HepG2 (cell line): ENCODE results near the gene ZBP1. TPM values are rescaled to one million over a fixed set of nuclear protein-coding genes. Genes with fewer than 3 reads are reported as not detected.
A peak's percentile ranks its signal among the peaks of the same experiment; 100 is the strongest.

Experiments
- ADNP ChIP-seq: sonication (generic); formaldehyde crosslinking; IDR thresholded peaks from 2 replicates; pipeline ENCODE4 v1.4.0; 2020; ENCODE audit warnings: missing genetic modification reagents
- FOXK1 ChIP-seq: sonication (generic); formaldehyde crosslinking; IDR thresholded peaks from 2 replicates; pipeline ENCODE4 v1.4.0; 2020; ENCODE audit warnings: low read depth, missing genetic modification reagents, borderline replicate concordance
- FUBP1 ChIP-seq: sonication (generic); formaldehyde crosslinking; IDR thresholded peaks from 2 replicates; pipeline ENCODE4 v1.5.1; 2020; ENCODE audit warnings: missing genetic modification reagents, mild to moderate bottlenecking, borderline replicate concordance
- GMEB1 ChIP-seq: sonication (generic); formaldehyde crosslinking; IDR thresholded peaks from 2 replicates; pipeline ENCODE4 v1.5.1; 2020; ENCODE audit warnings: missing genetic modification reagents, mild to moderate bottlenecking, borderline replicate concordance
- HNRNPL ChIP-seq: fragments of 200-400 bp; formaldehyde crosslinking; IDR thresholded peaks from 2 replicates; pipeline ENCODE4 v1.6.1; 2017; ENCODE audit warnings: mild to moderate bottlenecking, low read depth, low read length
- KMT2A ChIP-seq: sonication (generic); formaldehyde crosslinking; IDR thresholded peaks from 2 replicates; pipeline ENCODE4 v1.4.0; 2020; ENCODE audit warnings: missing genetic modification reagents
- NKX3-1 ChIP-seq: sonication (generic); formaldehyde crosslinking; IDR thresholded peaks from 2 replicates; pipeline ENCODE4 v1.5.0; 2020; ENCODE audit warnings: missing genetic modification reagents
- NR2C2 ChIP-seq: sonication (generic); formaldehyde crosslinking; IDR thresholded peaks from 2 replicates; pipeline ENCODE4 v1.4.0; 2020; ENCODE audit warnings: missing genetic modification reagents, mild to moderate bottlenecking, moderate library complexity, borderline replicate concordance
- REL ChIP-seq: sonication (generic); formaldehyde crosslinking; conservative IDR thresholded peaks from 2 replicates; pipeline ENCODE4 v1.8.0; 2022; ENCODE audit warnings: mild to moderate bottlenecking, missing genetic modification reagents, moderate library complexity
- RFX1 ChIP-seq: fragments of 450-650 bp; IDR thresholded peaks from 2 replicates; pipeline ENCODE4 v1.6.1; 2017
- SIX4 ChIP-seq: sonication (generic); formaldehyde crosslinking; IDR thresholded peaks from 2 replicates; pipeline ENCODE4 v1.4.0; 2020; ENCODE audit warnings: missing genetic modification reagents
- SPEN ChIP-seq: sonication (generic); formaldehyde crosslinking; IDR thresholded peaks from 2 replicates; pipeline ENCODE4 v1.5.1; 2020; ENCODE audit warnings: low read depth, mild to moderate bottlenecking, missing genetic modification reagents
- TEAD3 ChIP-seq: optimal IDR thresholded peaks from 2 replicates; pipeline ENCODE3; 2016; ENCODE audit warnings: borderline replicate concordance
- ZNF121 ChIP-seq: sonication (generic); formaldehyde crosslinking; IDR thresholded peaks from 2 replicates; pipeline ENCODE4 v1.5.0; 2020; ENCODE audit warnings: mild to moderate bottlenecking, missing genetic modification reagents
- ZNF18 ChIP-seq: sonication (generic); formaldehyde crosslinking; IDR thresholded peaks from 2 replicates; pipeline ENCODE4 v1.8.0; 2022; ENCODE audit warnings: mild to moderate bottlenecking, missing genetic modification reagents; ENCODE audit not compliant: insufficient replicate concordance
- ZNF292 ChIP-seq: sonication (generic); formaldehyde crosslinking; IDR thresholded peaks from 2 replicates; pipeline ENCODE4 v1.8.1; 2022; ENCODE audit warnings: mild to moderate bottlenecking, low read depth, missing genetic modification reagents, borderline replicate concordance
- ZNF350 ChIP-seq: sonication (generic); formaldehyde crosslinking; IDR thresholded peaks from 2 replicates; pipeline ENCODE4 v1.4.0; 2020; ENCODE audit warnings: mild to moderate bottlenecking, low read depth, missing genetic modification reagents, borderline replicate concordance
- ZNF451 ChIP-seq: sonication (generic); formaldehyde crosslinking; IDR thresholded peaks from 2 replicates; pipeline ENCODE4 v1.5.0; 2020; ENCODE audit warnings: mild to moderate bottlenecking, missing genetic modification reagents
- ZNF460 ChIP-seq: sonication (generic); formaldehyde crosslinking; IDR thresholded peaks from 2 replicates; pipeline ENCODE4 v1.5.1; 2020; ENCODE audit warnings: missing genetic modification reagents, mild to moderate bottlenecking, borderline replicate concordance
- ZNF512B ChIP-seq: sonication (generic); formaldehyde crosslinking; IDR thresholded peaks from 2 replicates; pipeline ENCODE4 v1.5.1; 2020; ENCODE audit warnings: missing genetic modification reagents, mild to moderate bottlenecking, borderline replicate concordance
- ZNF7 ChIP-seq: IDR thresholded peaks from 2 replicates; pipeline ENCODE4 v1.6.1; 2016; ENCODE audit warnings: missing biosample characterization, missing genetic modification reagents
- ZNF790 ChIP-seq: sonication (generic); formaldehyde crosslinking; IDR thresholded peaks from 2 replicates; pipeline ENCODE4 v1.8.0; 2022; ENCODE audit warnings: missing genetic modification reagents, mild to moderate bottlenecking, borderline replicate concordance
- polyA plus RNA-seq, 8 experiments: library from polyadenylated mRNA; depleted of rRNA in 3 of 8; stranded (reverse) in 7 of 8; unstranded in 1 of 8; fragments of >200 nt; fragmentation: Illumina TruSeq in 4 of 8; extraction: Trizol in 4 of 8; gene quantifications; 2 replicates each; pipeline versions ENCODE4 v1.2.1 to v1.2.3, GENCODE V29; 2011 to 2016; ENCODE audit warnings: low read depth in 4 of 8, missing spikeins in 1 of 8, mixed read lengths in 1 of 8; ENCODE audit not compliant: insufficient read depth in 1 of 8
- total RNA-seq, 5 experiments: library from RNA; depleted of rRNA; stranded (reverse); fragments of >200 nt; fragmentation: Illumina TruSeq; extraction: Trizol; gene quantifications; 2 replicates each; pipeline ENCODE4 v1.2.3, GENCODE V29; 2016; ENCODE audit warnings: low read depth in 1 of 5

ZBP1 gene
- total and polyA plus RNA-seq, 2 of the 13 experiments (the other 11 are each of a cell fraction or from before 2014, with no cell fraction given), result not detected

- peak; percentile 41 for TF ChIP-seq ZNF350 (CRISPR knock-in tag)
- no peak for TF ChIP-seq NKX3-1 (CRISPR knock-in tag)
- no peak for TF ChIP-seq KMT2A
- TF ChIP-seq ZNF512B (CRISPR knock-in tag), result no peak
- 0 out of 2 replicates have a peak, but pooled peaks have one; percentile 60 for TF ChIP-seq HNRNPL
- TF ChIP-seq ZNF790 (CRISPR knock-in tag), result no peak
- no peak for TF ChIP-seq ADNP (CRISPR knock-in tag)
- TF ChIP-seq ZNF18, result no peak
- TF ChIP-seq NR2C2 (CRISPR knock-in tag), result peak; percentile 35; the same call in 1 of the 2 replicates
- TF ChIP-seq ZNF121, result no peak
- no peak for TF ChIP-seq RFX1
- TF ChIP-seq SPEN (CRISPR knock-in tag), result peak; percentile 87
- no peak for TF ChIP-seq FUBP1 (CRISPR knock-in tag)
- TF ChIP-seq ZNF292 (CRISPR knock-in tag), result no peak
- no peak for TF ChIP-seq ZNF7 (CRISPR knock-in tag)
- TF ChIP-seq ZNF451 (CRISPR knock-in tag), result 0 out of 2 replicates have a peak, but pooled peaks have one; percentile 67
- no peak for TF ChIP-seq REL
- 0 out of 2 replicates have a peak, but pooled peaks have one; percentile 24 for TF ChIP-seq GMEB1 (CRISPR knock-in tag)
- peak; percentile 78; the same call in 1 of the 2 replicates for TF ChIP-seq FOXK1
- no peak for TF ChIP-seq ZNF460
- no peak for TF ChIP-seq SIX4
- peak; percentile 80 for TF ChIP-seq TEAD3 (CRISPR knock-in tag)
Measured at GRCh38 chr20:57577679-57578475, 42.3 kb downstream of the ZBP1 start (continued).
